Astrocyte of the cerebellum (primary cell): ENCODE measurements around the gene EPHA10.

Source experiments
- DNase-seq: peaks from one replicate; pipeline ENCODE4 v3.0.0-alpha.2; 2011; ENCODE audit warnings: low read depth
- H3K4me3 ChIP-seq: 2 replicates; pipeline ENCODE4 v1.5.1; 2011; ENCODE audit warnings: mild to moderate bottlenecking, low read depth, low read length, moderate library complexity
- in situ Hi-C: cut with HindIII; loops from 2 replicates; pipeline ENCODE4 v1.10.0; 2017; ENCODE audit warnings: low sequenced_read_pairs
- TF ChIP-seq, protein P1 (sequence below): IDR thresholded peaks from 2 replicates; pipeline ENCODE4 v1.5.1; 2012; ENCODE audit warnings: low read length, low read depth, moderate library complexity, mild to moderate bottlenecking; ENCODE audit errors: missing control alignments

EPHA10 gene

DNA sequence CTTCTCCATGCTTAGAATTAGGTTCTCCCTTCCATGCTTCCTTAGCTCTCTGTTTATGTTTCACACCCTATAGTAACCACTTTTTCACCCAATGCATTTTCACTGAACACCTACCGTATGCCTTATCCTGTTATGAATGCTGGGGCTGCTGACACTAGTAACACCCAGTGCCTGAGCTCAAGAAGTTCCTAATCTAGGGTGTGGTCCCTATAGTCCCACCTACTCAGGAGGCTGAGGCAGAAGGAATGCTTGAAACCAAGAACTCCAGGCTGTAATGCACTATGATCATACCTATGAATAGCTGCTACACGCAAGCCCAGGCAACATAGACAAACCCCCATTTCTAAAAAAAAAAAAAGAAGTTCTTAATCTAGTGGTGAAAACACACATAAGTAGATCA, 5.5 kb downstream of the EPHA10 start:
- H3K4me3 ChIP-seq: no peak overlapping the region
- TF ChIP-seq, protein P1, sequence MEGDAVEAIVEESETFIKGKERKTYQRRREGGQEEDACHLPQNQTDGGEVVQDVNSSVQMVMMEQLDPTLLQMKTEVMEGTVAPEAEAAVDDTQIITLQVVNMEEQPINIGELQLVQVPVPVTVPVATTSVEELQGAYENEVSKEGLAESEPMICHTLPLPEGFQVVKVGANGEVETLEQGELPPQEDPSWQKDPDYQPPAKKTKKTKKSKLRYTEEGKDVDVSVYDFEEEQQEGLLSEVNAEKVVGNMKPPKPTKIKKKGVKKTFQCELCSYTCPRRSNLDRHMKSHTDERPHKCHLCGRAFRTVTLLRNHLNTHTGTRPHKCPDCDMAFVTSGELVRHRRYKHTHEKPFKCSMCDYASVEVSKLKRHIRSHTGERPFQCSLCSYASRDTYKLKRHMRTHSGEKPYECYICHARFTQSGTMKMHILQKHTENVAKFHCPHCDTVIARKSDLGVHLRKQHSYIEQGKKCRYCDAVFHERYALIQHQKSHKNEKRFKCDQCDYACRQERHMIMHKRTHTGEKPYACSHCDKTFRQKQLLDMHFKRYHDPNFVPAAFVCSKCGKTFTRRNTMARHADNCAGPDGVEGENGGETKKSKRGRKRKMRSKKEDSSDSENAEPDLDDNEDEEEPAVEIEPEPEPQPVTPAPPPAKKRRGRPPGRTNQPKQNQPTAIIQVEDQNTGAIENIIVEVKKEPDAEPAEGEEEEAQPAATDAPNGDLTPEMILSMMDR: no peak
- no peak for DNase-seq
- in situ Hi-C loops: no loop called here

DNA sequence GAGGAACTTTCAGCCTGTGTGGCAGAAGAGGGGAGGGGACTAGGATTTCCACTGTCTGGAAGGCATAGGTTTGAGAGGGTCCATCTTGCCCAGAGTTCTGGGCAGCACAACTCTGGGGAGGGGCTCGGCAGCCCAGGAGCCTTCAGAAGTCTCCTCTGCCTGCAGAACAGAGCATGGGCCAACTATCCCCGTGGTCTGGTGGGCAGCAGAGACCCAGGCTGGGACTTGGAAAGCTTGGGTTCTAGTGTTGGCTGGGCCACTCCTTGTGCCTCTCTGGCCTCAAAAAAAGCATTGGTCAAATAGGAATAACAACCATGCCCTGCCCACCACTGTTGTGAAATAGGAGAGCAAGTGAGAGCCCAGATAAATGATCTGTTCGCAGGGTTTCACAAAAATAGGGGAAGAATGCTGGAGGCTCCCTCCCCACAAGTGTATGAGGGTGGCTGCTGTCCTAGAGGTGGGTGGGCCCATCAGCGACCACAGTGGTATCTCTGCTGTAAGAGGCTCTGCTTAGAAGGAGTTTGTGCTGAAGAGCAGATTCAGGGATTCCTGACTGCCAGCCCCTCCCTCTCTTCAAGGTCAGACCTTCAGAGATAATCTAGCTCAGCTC, 8.9 kb downstream of the EPHA10 start:
- no peak for DNase-seq
- TF ChIP-seq, protein P1: no peak
- in situ Hi-C loops: no loop called here
- no peak overlapping the region for H3K4me3 ChIP-seq

DNA sequence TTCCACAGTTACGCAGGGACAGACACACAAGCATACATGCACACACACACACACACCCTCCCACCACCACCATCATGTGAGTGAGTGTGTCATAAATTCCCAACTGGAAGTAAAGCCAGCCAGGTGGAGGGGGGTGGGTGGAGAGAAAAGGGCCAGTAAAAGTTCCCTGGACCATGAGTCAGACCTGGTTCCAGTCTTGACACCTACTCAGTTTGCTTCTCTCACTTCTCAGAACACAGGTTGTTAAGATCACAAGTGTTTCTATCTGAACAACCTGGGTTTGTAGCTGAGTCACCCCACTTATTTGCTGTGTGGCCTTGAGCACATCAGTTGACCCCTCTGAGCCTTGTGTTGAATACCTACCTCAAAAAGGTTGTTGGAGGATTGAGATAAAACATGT, 9.6 kb downstream of the EPHA10 start:
- no peak overlapping the region for H3K4me3 ChIP-seq
- TF ChIP-seq, protein P1: no peak
- in situ Hi-C loops: no loop called here
- DNase-seq: no peak

DNA sequence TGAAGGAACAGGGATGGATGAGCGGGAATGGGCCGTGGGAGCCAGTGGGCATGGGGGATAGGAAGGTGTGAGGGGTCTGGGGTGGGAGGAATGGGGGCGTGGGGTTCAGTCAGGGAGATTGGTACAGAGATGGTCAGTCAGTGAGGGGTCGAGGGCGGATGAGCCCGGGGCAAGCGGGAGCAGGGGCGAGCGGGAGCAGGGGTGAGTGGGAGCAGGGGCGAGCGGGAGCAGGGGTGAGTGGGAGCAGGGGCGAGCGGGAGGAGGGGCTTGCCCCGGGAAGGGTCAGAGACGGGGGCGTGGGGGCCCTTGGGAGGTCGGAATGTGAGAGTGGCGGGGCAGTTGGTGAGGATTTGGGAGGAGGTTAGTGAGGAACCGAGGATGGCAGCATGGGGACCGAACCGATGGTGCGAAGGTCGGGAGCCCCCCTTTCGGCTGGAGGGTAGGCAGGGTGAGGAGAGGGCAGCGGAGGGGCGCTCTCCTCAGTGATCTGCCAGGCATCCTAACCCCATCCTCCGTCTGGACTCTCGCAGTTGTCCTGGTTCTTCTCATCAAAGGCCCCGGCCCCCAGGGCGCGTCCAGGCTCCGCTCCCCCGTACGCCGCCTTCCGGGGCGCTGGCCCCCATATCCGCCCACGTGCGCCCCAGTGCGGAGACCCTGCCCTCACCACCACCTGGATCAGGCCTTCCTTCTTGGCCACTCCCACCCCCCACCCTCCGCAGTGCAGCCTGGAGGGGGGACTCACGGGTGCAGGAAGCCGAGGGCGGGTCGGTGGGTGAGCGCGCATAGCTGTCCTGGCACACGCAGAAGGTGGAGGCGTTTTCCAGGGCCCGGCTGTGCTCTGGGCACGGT, 11.2 kb downstream of the EPHA10 start:
- TF ChIP-seq, protein P1: no peak
- in situ Hi-C loops: no loop called here
- no peak for DNase-seq
- H3K4me3 ChIP-seq: no peak overlapping the region

DNA sequence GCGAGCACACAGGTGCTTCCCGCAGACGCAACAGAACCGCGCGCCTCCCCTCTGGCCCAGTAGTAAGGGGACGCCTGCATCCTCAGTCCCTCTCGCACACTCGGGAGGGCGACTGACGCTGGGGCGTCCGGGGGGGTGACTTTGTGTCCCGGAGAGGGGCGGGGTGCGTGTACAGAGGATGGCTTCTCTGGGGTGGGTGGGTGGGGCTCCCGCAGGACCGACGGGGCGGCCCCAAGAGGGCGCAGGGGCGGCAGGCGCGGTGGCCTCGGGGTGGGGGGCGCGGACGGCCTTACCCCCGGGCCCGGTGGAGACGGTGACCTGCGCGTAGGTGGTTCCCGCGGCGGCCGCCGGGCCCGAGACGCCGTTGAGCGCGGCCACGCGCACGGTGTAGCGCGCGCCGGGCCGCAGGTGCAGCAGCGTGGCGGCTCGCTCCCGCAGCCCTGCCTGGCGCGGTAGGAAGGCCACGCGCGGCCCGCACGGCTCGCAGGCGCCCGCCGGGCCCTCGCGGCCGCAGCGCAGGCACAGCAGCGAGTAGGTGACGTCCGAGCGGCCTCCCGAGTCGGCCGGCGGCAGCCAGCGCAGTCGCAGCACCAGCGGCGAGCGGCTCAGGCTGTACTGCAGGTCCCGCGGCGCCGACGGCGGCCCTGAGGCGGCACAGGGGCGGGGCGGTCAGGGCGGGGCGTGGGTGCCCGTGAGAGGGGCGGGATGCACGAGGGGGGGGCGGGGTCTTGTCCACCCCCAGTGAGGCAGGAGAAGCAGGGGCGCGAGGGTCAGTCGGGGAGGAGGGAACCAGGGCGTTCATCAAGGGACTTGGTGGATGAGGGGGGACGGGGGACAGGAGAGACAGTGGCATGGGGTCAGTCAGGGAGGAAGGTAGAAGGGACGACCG, 12.1 kb downstream of the EPHA10 start:
- TF ChIP-seq, protein P1: no peak

DNA sequence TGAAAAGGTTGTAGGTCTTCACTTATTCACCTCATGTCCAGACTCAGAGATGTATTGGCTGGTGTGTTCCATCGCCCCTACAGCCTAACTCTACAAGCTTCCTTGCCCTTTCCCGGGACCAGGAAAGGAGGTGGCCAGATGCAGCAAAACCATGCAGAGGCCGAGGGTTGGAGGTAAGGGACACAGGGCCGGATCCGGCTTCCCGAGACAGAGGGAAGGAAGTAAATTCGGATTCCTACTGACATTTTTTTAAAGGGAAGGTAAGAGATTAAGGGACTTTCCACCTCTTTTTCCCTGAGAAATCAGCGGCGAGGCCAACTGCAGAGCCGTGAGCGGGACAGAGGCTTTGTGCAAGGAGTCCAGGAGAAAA, 12.7 kb downstream of the EPHA10 start:
- in situ Hi-C loops: no loop called here
- H3K4me3 ChIP-seq: no peak overlapping the region

More for the DNA sequence above, 12.1 kb downstream of the EPHA10 start:
- in situ Hi-C loops: no loop called here
- no peak for DNase-seq
- no peak overlapping the region for H3K4me3 ChIP-seq

More for the DNA sequence above, 12.7 kb downstream of the EPHA10 start:
- no peak for DNase-seq
- TF ChIP-seq, protein P1: no peak
